GM12878 (cell line): ENCODE data around the gene CDC20B. TPM values are rescaled to one million over a fixed set of nuclear protein-coding genes. Genes with fewer than 3 reads are reported as not detected.

ENCODE experiments used
- ATAC-seq: fragments of 200-7000 bp; cut with Tn5 transposase; 3 replicates; pipeline ENCODE4 v1.9.1; 2020; ENCODE audit warnings: mild to moderate bottlenecking, moderate library complexity
- BruUV-seq: library from RNA; stranded (reverse); fragments of 400-500 nt; replicated peaks from 2 replicates; lab custom pipeline; 2021; lab: Mats Ljungman, UMichigan
- CTCF ChIA-PET: fragments of 300-600 bp; sonication (Branson Sonifier 250); formaldehyde crosslinking; extraction: SDS; loops from one replicate; lab custom pipeline; 2021; ENCODE audit warnings: inconsistent platforms; lab: Yijun Ruan, JAX
- POLR2A ChIA-PET: fragments of 350-600 bp; formaldehyde crosslinking; extraction: SDS; loops from one replicate; lab custom pipeline; 2021; ENCODE audit warnings: inconsistent platforms; lab: Charles Lee
- RAD21 ChIA-PET: fragments of 300-600 bp; sonication (Branson Sonifier 250); formaldehyde crosslinking; loops from one replicate; lab custom pipeline; 2023; ENCODE audit warnings: antibody characterized with exemption; ENCODE audit not compliant: unreplicated experiment; lab: Charles Lee
- SMC1A ChIA-PET: fragments of 300-600 bp; sonication (Branson Sonifier 250); formaldehyde crosslinking; loops from one replicate; lab custom pipeline; 2023; ENCODE audit not compliant: unreplicated experiment, uncharacterized antibody; lab: Charles Lee
- DNase-seq: peaks from one replicate; pipeline ENCODE4 v3.0.0-alpha.2; 2011; ENCODE audit warnings: low read depth, low spot score
- FAIRE-seq: peaks from 3 replicates; lab custom pipeline; 2011; peaks lifted over from hg19 to GRCh38; lab: Jason Lieb, UNC
- H2AFZ ChIP-seq: 2 replicates; pipeline ENCODE4 v1.6.0; 2011; ENCODE audit warnings: low read depth, low read length, control low read depth; ENCODE audit not compliant: control insufficient read depth
- H3K27ac ChIP-seq: 2 replicates; pipeline ENCODE4 v1.5.1; 2011; ENCODE audit warnings: control low read depth; ENCODE audit not compliant: control insufficient read depth, insufficient read depth
- H3K27me3 ChIP-seq, 2 experiments: replicated peaks in 1 of 2; 2 replicates each; pipeline versions ENCODE4 v1.6.0 to v1.6.1; 2011; ENCODE audit warnings: low read length in 1 of 2; ENCODE audit not compliant: control insufficient read depth in 2 of 2, insufficient read depth in 2 of 2
- H3K36me3 ChIP-seq, 2 experiments: 2 replicates each; pipeline ENCODE4 v1.5.1; 2011; ENCODE audit warnings: low read length in 1 of 2; ENCODE audit not compliant: control insufficient read depth in 2 of 2, insufficient read depth in 2 of 2
- H3K4me1 ChIP-seq: 2 replicates; pipeline ENCODE4 v1.6.1; 2011; ENCODE audit warnings: mild to moderate bottlenecking, low read length, moderate library complexity, mixed read lengths; ENCODE audit not compliant: control insufficient read depth, insufficient read depth
- H3K4me2 ChIP-seq: 2 replicates; pipeline ENCODE4 v1.6.0; 2011; ENCODE audit warnings: control low read depth; ENCODE audit not compliant: control insufficient read depth, insufficient read depth
- H3K4me3 ChIP-seq: fragments of 200-600 bp; sonication (generic); 2 replicates; pipeline ENCODE4 v1.5.1; 2016
- H3K79me2 ChIP-seq: 2 replicates; pipeline ENCODE4 v1.6.0; 2011; ENCODE audit warnings: low read length; ENCODE audit not compliant: control insufficient read depth, insufficient read depth
- H3K9ac ChIP-seq: 2 replicates; pipeline ENCODE4 v1.8.0; 2011; ENCODE audit warnings: low read length, control low read depth, mixed read lengths; ENCODE audit not compliant: control insufficient read depth, insufficient read depth
- H3K9me3 ChIP-seq: replicated peaks from 3 replicates; pipeline ENCODE4 v1.5.1; 2011; ENCODE audit warnings: mild to moderate bottlenecking, low read length; ENCODE audit not compliant: control insufficient read depth, insufficient read depth
- H4K20me1 ChIP-seq: 2 replicates; pipeline ENCODE4 v1.6.0; 2011; ENCODE audit not compliant: control insufficient read depth, insufficient read depth
- BCL3 ChIP-seq: IDR thresholded peaks from 2 replicates; pipeline ENCODE4 v1.6.1; 2011; ENCODE audit warnings: borderline replicate concordance, low read depth, mild to moderate bottlenecking, moderate library complexity, low read length; ENCODE audit not compliant: insufficient read depth, poor library complexity, severe bottlenecking
- BHLHE40 ChIP-seq, 2 experiments: fragments of 450-650 bp in 1 of 2; IDR thresholded peaks; 2 replicates each; pipeline ENCODE4 v1.6.1; 2011 to 2017; ENCODE audit warnings: low read depth in 2 of 2, borderline replicate concordance in 1 of 2, improper control_type of control experiment in 1 of 2, low read length in 1 of 2, mild to moderate bottlenecking in 1 of 2
- EP300 ChIP-seq, 2 experiments: fragments of 150-350 bp in 1 of 2; IDR thresholded peaks; 2 replicates each; pipeline ENCODE4 v1.6.1; 2011 to 2012; ENCODE audit warnings: low read depth in 2 of 2, low read length in 2 of 2, borderline replicate concordance in 1 of 2, improper control_type of control experiment in 1 of 2, inconsistent platforms in 1 of 2; ENCODE audit not compliant: control insufficient read depth in 1 of 2
- GATAD2B ChIP-seq: fragments of 450-650 bp; conservative IDR thresholded peaks from 2 replicates; pipeline ENCODE4 v1.6.1; 2017; ENCODE audit warnings: low read depth, mild to moderate bottlenecking, moderate library complexity
- HSF1 ChIP-seq: fragments of 150-350 bp; IDR thresholded peaks from 2 replicates; pipeline ENCODE4 v1.6.1; 2014; ENCODE audit warnings: mild to moderate bottlenecking, low read depth, low read length
- JUNB ChIP-seq: IDR thresholded peaks from 2 replicates; pipeline ENCODE4 v1.6.1; 2016; ENCODE audit warnings: antibody characterized with exemption, mild to moderate bottlenecking
- KDM1A ChIP-seq: fragments of 200-600 bp; sonication (generic); IDR thresholded peaks from 2 replicates; pipeline ENCODE4 v1.6.1; 2016; ENCODE audit warnings: borderline replicate concordance
- POU2F2 ChIP-seq: IDR thresholded peaks from 3 replicates; pipeline ENCODE4 v1.6.1; 2011; ENCODE audit warnings: low read depth, mild to moderate bottlenecking, low read length, borderline replicate concordance
- RAD21 ChIP-seq: IDR thresholded peaks from 2 replicates; pipeline ENCODE4 v1.6.1; 2011; ENCODE audit warnings: mild to moderate bottlenecking, low read depth, low read length, moderate library complexity; ENCODE audit not compliant: insufficient read depth
- SIX5 ChIP-seq: IDR thresholded peaks from 2 replicates; pipeline ENCODE4 v1.6.1; 2011; ENCODE audit warnings: mild to moderate bottlenecking, low read depth, low read length, moderate library complexity; ENCODE audit not compliant: severe bottlenecking
- SMC3 ChIP-seq: IDR thresholded peaks from 2 replicates; pipeline ENCODE4 v1.6.1; 2011; ENCODE audit warnings: low read length, improper control_type of control experiment, borderline replicate concordance
- SREBF2 ChIP-seq: IDR thresholded peaks from 2 replicates; pipeline ENCODE4 v1.6.1; 2012; ENCODE audit warnings: mild to moderate bottlenecking, low read length
- ZBTB4 ChIP-seq: fragments of 450-650 bp; formaldehyde crosslinking; IDR thresholded peaks from 2 replicates; pipeline ENCODE4 v1.4.0; 2022; ENCODE audit warnings: mild to moderate bottlenecking, moderate library complexity
- ZNF622 ChIP-seq: fragments of 450-650 bp; IDR thresholded peaks from 2 replicates; pipeline ENCODE4 v1.6.1; 2017; ENCODE audit warnings: mild to moderate bottlenecking, inconsistent platforms
- WGBS: methylation state at CpG from one replicate; pipeline ENCODE4 v1.1.6; 2016; ENCODE audit warnings: low lambda C conversion rate; ENCODE audit not compliant: insufficient replicate concordance, insufficient coverage; ENCODE audit errors: missing lambda C conversion rate; 5-methylcytosine and 5-hydroxymethylcytosine counted together
- in situ Hi-C: fragments of 300-500 bp; cut with MboI; formaldehyde crosslinking; loops from 9 replicates; pipeline ENCODE4 v1.14.3; 2018; ENCODE audit warnings: mixed read lengths
- intact Hi-C: fragments of 100-400 bp; cut with micrococcal nuclease; formaldehyde crosslinking; loops from one replicate; pipeline ENCODE4 v1.14.2; 2022; ENCODE audit not compliant: unreplicated experiment
- polyA plus RNA-seq, 11 experiments: library from polyadenylated mRNA; depleted of rRNA in 4 of 11; unstranded in 6 of 11; stranded (reverse) in 5 of 11; fragments of >200 nt; fragmentation: Nextera tagmentation in 4 of 11; fragmentation: Illumina TruSeq in 1 of 11; extraction: Ambion mirVana in 4 of 11; extraction: Trizol in 1 of 11; gene quantifications; 1 replicate in 1 of 11; 2 replicates in 10 of 11; pipeline versions ENCODE4 v1.2.1 to v1.2.3, GENCODE V29; 2011 to 2016; ENCODE audit warnings: inconsistent platforms in 2 of 11, missing spikeins in 2 of 11, low read depth in 1 of 11
- total RNA-seq, 4 experiments: library from RNA; depleted of rRNA in 3 of 4; stranded (reverse); fragments of >200 nt in 3 of 4; fragmentation: Illumina TruSeq in 1 of 4; extraction: Trizol in 1 of 4; gene quantifications; 2 replicates each; pipeline versions ENCODE4 v1.2.1 to v1.2.3, GENCODE V29; 2013 to 2021

Gene CDC20B
- total and polyA plus RNA-seq, 10 of the 15 experiments (the other 5 are each of a cell fraction or from before 2014, with no cell fraction given) = 0.05 to 0.11 TPM; not detected in 8

- ChIA-PET SMC1A (interaction anchor here (1.2 to 1.7 kb wide), 3 partner anchors 202 to 631 kb away, joined by 3 to 13 read pairs (median 7); no protein-coding TSS in a partner anchor), POLR2A (no interaction called here)
- TF ChIP-seq HSF1 = no peak
- TF ChIP-seq ZNF622 = no peak
- TF ChIP-seq SIX5 = no peak
- TF ChIP-seq ZBTB4 (CRISPR knock-in tag) = no peak
- TF ChIP-seq SREBF2 = no peak
- TF ChIP-seq GATAD2B = no peak
- TF ChIP-seq BCL3 = no peak
- TF ChIP-seq KDM1A = no peak
- TF ChIP-seq JUNB = no peak
- TF ChIP-seq EP300 (IDR thresholded peaks at IDR 0.05; ENCODE audit: borderline replicate concordance in 1 of 2, control insufficient read depth in 1 of 2, low read depth in 2 of 2, low read length in 2 of 2) = no peak
- TF ChIP-seq POU2F2 = peak; percentile 28; the same call in 1 of the 3 replicates
- TF ChIP-seq BHLHE40 (IDR thresholded peaks at IDR 0.05; ENCODE audit: borderline replicate concordance in 1 of 2, low read depth in 2 of 2, low read length in 1 of 2) = no peak
- peak; percentile 92 for TF ChIP-seq RAD21
- TF ChIP-seq SMC3 = peak; percentile 89
Observed at GRCh38 chr5:55146543-55147151, 26.3 kb downstream of the CDC20B start.

More at GRCh38 chr5:55146543-55147151, 26.3 kb downstream of the CDC20B start:
- Histone ChIP-seq H3K27me3 (0 out of 4 replicates have a peak, but pooled peaks cover 0 to 2% of the 10 kb centered on the region in 2 experiments), H3K27ac (no peak overlapping the region), H4K20me1 (no peaks in the 10 kb centered on the region), H3K4me2 (no peak overlapping the region), H3K4me3 (no peak overlapping the region), H2AFZ (no peak overlapping the region), H3K9ac (no peak overlapping the region), H3K9me3 (no peaks in the 10 kb centered on the region), H3K79me2 (no peaks in the 10 kb centered on the region), H3K4me1 (no peaks in the 10 kb centered on the region), H3K36me3 (no peaks in the 10 kb centered on the region)
- ATAC-seq (peak; percentile 97), FAIRE-seq (peak; percentile 95), DNase-seq (peak; percentile 31)
- in situ Hi-C loops (no loop called here), intact Hi-C loops (loop anchor here (1.0 kb wide), 3 partner anchors 202 to 629 kb away; partner anchors contain the start of gene SNX18)
- WGBS = 3% methylated on average over 11 of the region's 11 CpGs
- ChIA-PET RAD21 (interaction anchor here (1.6 to 1.7 kb wide), 2 partner anchors 203 to 241 kb away, joined by 4 to 7 read pairs; no protein-coding TSS in a partner anchor), CTCF (interaction anchor here (0.8 to 3.8 kb wide), 16 partner anchors 9 to 629 kb away, joined by 3 to 38 read pairs (median 3); partner anchors contain the start of gene SNX18)
- BruUV-seq = no TSS peak
